Measurements from ENCODE around the gene ZNF500. TPM values are rescaled to one million over a fixed set of nuclear protein-coding genes. Genes with fewer than 3 reads are reported as not detected.

ZNF500 gene
- total and polyA plus RNA-seq, 2 donors (not counting 3 experiments of a cell fraction or from before 2014, with no cell fraction given), result 8.6 to 13.5 TPM

DNA sequence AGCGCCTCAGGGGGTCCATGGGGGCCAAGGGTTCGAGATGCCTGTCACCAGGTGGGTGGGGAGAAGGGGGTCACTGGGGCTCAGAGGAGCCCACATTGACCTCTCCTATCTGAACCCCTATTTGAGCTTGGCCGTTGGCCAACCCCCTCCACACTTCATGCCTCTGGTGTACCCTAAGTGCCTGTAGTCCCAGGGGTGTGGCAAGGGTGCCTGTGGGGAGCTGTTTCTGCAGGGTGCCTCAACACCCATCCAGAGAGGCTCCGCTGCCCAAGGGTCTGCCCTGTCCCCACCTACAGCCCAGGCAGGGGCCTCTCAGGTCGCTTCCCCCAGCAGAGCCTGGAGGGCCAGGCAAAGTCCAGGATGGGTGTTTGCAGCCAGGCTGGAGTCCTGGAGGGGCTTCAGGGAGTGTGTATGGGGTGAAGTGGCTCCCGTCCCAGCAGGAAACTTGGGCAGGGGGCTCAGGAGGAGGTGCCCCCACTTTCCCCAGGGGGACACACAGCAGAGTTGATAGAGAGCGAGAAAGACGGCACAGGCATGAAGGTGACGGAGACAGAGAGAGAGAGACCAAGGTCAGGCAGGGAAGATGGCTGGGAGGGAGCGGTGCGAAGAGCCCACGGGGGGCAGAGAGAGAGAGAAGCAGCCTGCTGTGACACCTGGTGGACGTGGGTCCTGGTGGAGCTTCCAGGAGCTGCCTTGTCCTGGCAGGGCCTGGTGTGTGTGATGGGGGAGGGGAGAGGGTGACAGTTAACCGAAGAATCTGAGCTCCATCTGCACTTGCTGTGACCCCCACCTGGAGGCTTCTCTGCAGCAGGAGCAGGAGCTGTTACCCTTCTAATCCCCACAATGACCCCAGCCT, 20.9 kb upstream of the ZNF500 start, which contains the start of gene SEPTIN12:
Gene SEPTIN12, minus strand, starts transcription at position 719 of the 856 bp plus-strand sequence. Its CDS starts 700 bp downstream, at position 19.
- H3K27me3 ChIP-seq (ENCODE audit: control insufficient read depth in 2 of 2, insufficient read depth in 2 of 2, low read length in 2 of 2), result no peaks in the 10 kb centered on the region
- no TSS peak for BruUV-seq (replicated peaks)
- DNase-seq (ENCODE audit: low read depth, low spot score) (no peak), FAIRE-seq (no peak)
- no peak within 1 kb of the TSS for H3K4me2 ChIP-seq (ENCODE audit: insufficient read depth, low read length)
- H3K9ac ChIP-seq (replicated peaks; ENCODE audit: extremely low read depth, insufficient read depth, low read length), result no peak within 1 kb of the TSS
- ChIA-PET POLR2A (no interaction called here), CTCF (interaction anchor here (1.3 kb wide), 1 partner anchor 13 kb away, joined by 5 read pairs; no protein-coding TSS in a partner anchor)
- no peak within 1 kb of the TSS for H3K4me3 ChIP-seq (replicated peaks in 1 of 3; ENCODE audit: insufficient read depth in 1 of 3, low read depth in 1 of 3, low read length in 3 of 3)
- intact Hi-C loops (cut with micrococcal nuclease), result no loop called here
- H4K20me1 ChIP-seq (replicated peaks; ENCODE audit: control insufficient read depth, extremely low read depth, insufficient read depth, low read length), result no peaks in the 10 kb centered on the region
- no peaks in the 10 kb centered on the region for H3K36me3 ChIP-seq (ENCODE audit: control insufficient read depth in 2 of 2, extremely low read depth in 1 of 2, insufficient read depth in 2 of 2, low read length in 2 of 2)
- no peaks in the 10 kb centered on the region for H3K9me3 ChIP-seq (replicated peaks; ENCODE audit: control insufficient read depth, insufficient read depth, low read length)
- no peaks in the 10 kb centered on the region for H3K9me1 ChIP-seq (replicated peaks; ENCODE audit: control insufficient read depth, extremely low read depth, insufficient read depth, low read length)
- TF ChIP-seq GATA2 (IDR thresholded peaks at IDR 0.05; ENCODE audit: insufficient read depth, insufficient read length, low read depth, low read length) (no peak), JUN (IDR thresholded peaks at IDR 0.05; ENCODE audit: borderline replicate concordance, insufficient read depth, insufficient read length, low read depth) (no peak), MYC (IDR thresholded peaks at IDR 0.05; ENCODE audit: low read depth, low read length) (no peak), POLR2AphosphoS5 (IDR thresholded peaks at IDR 0.05; ENCODE audit: insufficient read depth, low read depth, low read length) (no peak), FOS (IDR thresholded peaks at IDR 0.05; ENCODE audit: borderline replicate concordance, insufficient read depth, low read length) (no peak)
- TF ChIP-seq, protein P1, sequence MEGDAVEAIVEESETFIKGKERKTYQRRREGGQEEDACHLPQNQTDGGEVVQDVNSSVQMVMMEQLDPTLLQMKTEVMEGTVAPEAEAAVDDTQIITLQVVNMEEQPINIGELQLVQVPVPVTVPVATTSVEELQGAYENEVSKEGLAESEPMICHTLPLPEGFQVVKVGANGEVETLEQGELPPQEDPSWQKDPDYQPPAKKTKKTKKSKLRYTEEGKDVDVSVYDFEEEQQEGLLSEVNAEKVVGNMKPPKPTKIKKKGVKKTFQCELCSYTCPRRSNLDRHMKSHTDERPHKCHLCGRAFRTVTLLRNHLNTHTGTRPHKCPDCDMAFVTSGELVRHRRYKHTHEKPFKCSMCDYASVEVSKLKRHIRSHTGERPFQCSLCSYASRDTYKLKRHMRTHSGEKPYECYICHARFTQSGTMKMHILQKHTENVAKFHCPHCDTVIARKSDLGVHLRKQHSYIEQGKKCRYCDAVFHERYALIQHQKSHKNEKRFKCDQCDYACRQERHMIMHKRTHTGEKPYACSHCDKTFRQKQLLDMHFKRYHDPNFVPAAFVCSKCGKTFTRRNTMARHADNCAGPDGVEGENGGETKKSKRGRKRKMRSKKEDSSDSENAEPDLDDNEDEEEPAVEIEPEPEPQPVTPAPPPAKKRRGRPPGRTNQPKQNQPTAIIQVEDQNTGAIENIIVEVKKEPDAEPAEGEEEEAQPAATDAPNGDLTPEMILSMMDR (IDR thresholded peaks at IDR 0.05; ENCODE audit: extremely low read depth in 1 of 2, insufficient read depth in 1 of 2, low read depth in 1 of 2, low read length in 2 of 2), result no peak
- H3K4me1 ChIP-seq (ENCODE audit: control insufficient read depth, extremely low read depth, insufficient read depth, low read length), result no peaks in the 10 kb centered on the region
- no peaks in the 10 kb centered on the region for H3K79me2 ChIP-seq (ENCODE audit: control insufficient read depth, insufficient read depth, low read length)
- no peak within 1 kb of the TSS for H3K27ac ChIP-seq (ENCODE audit: insufficient read depth, low read depth, low read length)
- dilution Hi-C loops (cut with MboI; ENCODE audit: extremely low pct_ligation_motif_present, low sequenced_read_pairs), result no loop called here
- no peak within 1 kb of the TSS for H2AFZ ChIP-seq (ENCODE audit: low read depth, low read length)
